GM12864 (cell line): Measurements from ENCODE around the gene WDR46.

Experiments
- DNase-seq: peaks from one replicate; pipeline ENCODE4 v3.0.0-alpha.2; 2011; ENCODE audit warnings: low read depth
- H3K4me3 ChIP-seq: 2 replicates; pipeline ENCODE4 v1.5.1; 2011; ENCODE audit warnings: mild to moderate bottlenecking, low read depth, low read length, control low read depth
- TF ChIP-seq, protein P1 (sequence below): IDR thresholded peaks from 2 replicates; pipeline ENCODE4 v1.5.1; 2011; ENCODE audit warnings: low read depth, mild to moderate bottlenecking, moderate library complexity, low read length, control low read depth, inconsistent platforms; ENCODE audit errors: missing control alignments

Gene WDR46

DNA sequence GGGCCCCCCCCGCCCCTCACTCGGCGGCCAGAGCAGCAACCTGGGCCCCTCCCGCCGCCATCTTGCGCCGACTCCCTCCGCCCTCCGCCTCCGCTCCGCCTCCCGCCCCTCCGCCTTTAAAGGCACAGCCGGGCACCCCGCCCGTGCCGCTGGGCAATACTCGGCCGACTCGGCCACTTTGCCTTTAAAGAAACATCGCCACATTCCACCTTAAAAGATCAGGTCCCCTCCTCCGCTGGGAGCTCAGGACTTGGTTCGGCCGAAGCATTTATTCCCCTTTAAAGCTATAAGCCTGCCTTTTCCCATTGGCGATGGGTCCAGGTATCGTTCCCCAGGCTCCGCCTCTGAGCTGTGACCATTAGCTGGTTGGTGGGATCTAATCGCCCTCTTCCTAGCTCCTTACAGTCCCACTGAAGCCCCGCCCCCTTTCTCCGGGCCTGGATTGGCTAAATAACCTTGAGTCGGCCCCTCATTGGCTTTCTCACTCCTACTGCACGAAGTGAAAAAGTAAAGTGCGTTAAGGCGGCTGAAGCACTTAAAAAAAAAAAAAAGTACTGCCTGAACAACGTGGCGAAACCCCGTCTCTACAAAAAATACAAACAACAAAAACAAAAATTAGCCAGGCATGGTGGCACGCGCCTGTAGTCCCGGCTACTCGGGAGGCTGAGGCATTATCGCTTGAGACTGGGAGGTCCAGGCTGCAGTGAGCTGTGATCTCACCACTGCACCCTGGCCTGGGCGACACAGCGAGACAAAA, 28.8 kb upstream of the WDR46 start, which contains the start of gene ZBTB22:
ZBTB22 (minus strand) TSS at position 76 of the 757 bp plus-strand sequence. CDS start 828 bp downstream, outside the sequence.
- H3K4me3 ChIP-seq: peak within 1 kb of the TSS; percentile 53
- DNase-seq: peak; percentile 96
- TF ChIP-seq, protein P1, sequence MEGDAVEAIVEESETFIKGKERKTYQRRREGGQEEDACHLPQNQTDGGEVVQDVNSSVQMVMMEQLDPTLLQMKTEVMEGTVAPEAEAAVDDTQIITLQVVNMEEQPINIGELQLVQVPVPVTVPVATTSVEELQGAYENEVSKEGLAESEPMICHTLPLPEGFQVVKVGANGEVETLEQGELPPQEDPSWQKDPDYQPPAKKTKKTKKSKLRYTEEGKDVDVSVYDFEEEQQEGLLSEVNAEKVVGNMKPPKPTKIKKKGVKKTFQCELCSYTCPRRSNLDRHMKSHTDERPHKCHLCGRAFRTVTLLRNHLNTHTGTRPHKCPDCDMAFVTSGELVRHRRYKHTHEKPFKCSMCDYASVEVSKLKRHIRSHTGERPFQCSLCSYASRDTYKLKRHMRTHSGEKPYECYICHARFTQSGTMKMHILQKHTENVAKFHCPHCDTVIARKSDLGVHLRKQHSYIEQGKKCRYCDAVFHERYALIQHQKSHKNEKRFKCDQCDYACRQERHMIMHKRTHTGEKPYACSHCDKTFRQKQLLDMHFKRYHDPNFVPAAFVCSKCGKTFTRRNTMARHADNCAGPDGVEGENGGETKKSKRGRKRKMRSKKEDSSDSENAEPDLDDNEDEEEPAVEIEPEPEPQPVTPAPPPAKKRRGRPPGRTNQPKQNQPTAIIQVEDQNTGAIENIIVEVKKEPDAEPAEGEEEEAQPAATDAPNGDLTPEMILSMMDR: no peak

DNA sequence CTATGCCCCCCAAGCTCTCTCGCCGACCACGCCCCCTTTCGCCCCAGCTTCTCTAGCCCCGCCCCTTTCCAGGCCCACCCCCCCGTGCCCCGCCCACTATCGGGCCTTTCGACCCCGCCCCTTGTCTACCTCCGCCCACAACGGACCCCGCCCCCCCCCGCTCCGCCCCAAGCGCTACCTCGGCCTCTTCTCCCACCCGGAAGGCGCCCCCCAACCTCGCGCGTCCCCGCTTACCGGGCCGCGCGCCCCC, 28.3 kb upstream of the WDR46 start:
- DNase-seq: no peak
- peak overlapping the region; percentile 46 for H3K4me3 ChIP-seq
- TF ChIP-seq, protein P1: no peak

DNA sequence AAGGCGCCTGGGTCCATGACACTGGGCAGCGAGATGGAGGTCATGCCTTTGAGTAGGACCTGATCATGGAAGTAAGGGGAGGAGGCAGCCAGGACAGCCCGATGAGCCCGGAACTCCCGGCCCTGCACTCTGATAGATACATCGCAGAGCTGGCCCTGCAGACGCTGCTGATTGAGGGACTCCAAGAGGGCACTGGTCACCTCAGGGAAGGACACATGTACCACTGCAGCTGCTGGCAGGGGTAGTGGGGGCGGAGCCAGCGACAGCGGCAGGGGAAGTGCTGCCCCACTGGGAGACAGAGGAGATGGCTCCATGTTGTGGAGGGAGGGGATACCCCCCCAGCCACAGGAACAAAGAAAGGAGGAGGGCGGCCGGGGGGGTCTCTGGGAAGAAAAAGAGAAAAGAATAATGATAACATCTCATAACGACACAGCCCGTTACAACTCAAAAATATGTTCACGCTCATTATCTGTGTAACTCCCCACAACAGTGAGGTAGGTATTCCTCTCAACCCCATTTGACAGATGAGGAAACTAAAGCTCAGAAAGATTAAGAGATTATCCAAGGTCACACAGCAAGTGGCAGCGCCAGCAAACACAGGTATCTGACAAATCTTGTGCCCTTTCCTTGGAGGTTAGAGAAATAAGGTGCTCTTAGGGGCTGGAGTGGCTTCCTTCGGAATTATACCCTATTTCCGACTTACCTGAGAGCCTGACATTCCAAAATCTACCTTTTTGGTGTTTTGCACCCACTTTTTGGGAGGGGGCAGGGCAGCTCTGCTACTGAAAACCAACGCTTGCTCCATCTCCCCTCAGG, 27.8 kb upstream of the WDR46 start:
- DNase-seq: no peak
- TF ChIP-seq, protein P1: no peak
- H3K4me3 ChIP-seq: peak overlapping the region; percentile 46

DNA sequence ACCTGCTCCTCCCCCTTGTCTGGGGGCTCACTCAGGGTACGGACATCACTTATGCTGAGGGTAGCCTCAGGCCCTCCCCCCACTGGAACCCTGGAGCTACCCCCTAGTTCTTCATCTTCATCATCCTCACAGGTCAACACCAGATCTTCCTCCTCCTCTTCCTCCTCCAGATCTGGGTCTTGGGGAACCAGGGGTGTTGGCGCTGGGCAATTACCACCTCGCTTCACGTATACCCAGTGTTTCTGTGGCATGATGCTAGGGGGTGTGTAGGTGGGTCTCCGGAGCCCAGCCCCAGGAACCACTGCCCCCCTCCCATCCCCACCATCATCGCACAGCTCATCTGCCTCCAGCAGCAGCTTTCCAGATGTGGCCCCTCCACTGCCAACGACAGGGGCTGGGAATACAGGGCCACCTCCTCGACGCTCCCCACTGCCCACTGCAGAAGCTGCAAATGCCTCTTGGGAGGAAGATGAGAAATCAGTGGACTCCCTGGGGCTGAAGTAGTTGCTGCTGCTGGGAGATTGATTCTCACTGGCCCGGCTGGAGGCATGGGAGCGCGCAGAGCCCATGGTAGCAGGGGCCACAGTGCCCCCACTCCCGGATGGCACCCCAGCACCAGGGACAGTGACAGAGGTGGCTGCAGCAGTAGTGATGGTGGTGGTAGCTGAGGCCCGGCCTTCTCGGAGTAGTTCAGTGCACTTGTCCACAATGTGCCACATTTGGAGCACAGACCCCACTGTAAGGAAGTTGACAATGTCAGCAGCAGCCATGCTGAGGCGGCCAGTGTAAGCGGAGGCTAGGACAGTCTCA, 27.0 kb upstream of the WDR46 start:
- no peak overlapping the region for H3K4me3 ChIP-seq
- TF ChIP-seq, protein P1: no peak
- no peak for DNase-seq

DNA sequence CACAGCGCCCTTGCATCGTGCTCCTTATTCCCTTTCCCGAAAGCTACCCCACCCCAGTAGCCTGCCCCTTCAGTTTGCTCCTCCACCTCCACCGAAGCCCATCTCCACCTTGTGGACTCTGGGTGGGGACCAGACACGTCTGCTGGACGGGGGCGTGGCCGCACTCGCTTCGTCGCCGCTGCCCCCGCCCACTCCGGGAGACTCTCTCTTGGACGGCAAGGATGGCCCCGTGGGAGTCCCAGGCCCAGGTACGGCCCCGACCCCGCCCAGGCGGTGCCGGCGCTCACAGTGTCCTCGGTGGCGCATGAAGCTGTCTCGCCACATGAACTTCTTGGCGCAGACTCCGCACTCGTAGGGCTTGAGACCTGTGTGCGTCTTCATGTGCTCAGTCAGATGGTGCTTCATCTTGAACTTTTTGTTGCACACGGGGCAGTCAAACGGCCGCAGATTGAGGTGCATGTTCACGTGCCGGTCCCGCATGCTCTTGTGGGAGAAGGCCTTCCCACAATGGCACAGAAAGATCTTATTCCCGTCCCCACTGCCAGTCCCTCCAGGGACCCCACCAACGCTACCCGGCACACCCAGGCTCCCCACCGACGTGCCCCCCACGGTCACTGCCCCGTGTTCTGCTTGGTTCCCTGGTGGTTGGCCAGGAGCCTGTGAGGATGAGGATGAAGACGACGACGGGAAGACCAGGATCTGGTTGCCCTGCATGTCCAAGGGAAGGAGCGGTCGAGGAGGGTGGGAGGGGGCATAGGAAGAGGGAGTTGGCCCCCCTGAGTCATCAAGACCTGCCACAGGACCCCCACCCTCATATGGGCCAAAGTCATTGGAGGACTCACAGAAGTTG, 26.1 kb upstream of the WDR46 start:
- TF ChIP-seq, protein P1: no peak
- DNase-seq: no peak
- peak overlapping the region; percentile 69 for H3K4me3 ChIP-seq

DNA sequence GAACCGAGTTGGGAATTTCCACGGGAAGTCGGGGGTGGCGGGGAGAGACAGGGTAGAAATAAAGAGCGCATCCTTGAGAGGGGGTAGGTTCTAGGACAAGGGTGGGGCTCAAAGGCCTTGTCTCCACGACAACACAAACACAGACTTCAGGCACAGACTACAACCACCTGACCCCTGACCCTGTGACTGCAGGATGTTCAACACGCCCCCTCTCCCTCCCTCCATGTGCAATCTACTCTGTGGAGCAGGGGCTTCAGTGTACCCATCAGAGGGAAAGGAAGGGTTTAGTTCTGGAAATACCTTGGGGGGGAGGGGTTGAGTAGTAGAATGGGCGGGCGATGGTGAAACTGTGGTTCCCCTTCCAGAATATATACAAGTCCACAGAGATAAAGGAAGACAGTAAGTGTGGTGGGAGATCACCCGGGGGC, 25.5 kb upstream of the WDR46 start:
- peak overlapping the region; percentile 69 for H3K4me3 ChIP-seq
- TF ChIP-seq, protein P1: no peak
- peak; percentile 67 for DNase-seq
